Upper lobe of left lung (tissue), 6 donors: ENCODE results near the gene SLC35C1. TPM values are rescaled to one million over a fixed set of nuclear protein-coding genes. Genes with fewer than 3 reads are reported as not detected.
A peak's percentile ranks its signal among the peaks of the same experiment; 100 is the strongest.

Experiments
- ATAC-seq, 2 donors: fragments of 200-7000 bp; cut with Tn5 transposase; one replicate each; pipeline ENCODE4 v1.9.1; 2022; ENCODE audit warnings: mild to moderate bottlenecking in 2 of 2, moderate library complexity in 2 of 2; ENCODE audit not compliant: low FRiP score in 2 of 2
- DNase-seq, 2 donors: peaks; one replicate each; pipeline ENCODE4 v3.0.0-alpha.2; 2019 to 2020
- H3K27ac ChIP-seq, 4 donors: fragments of 200-600 bp; sonication (generic); one replicate each; pipeline ENCODE4 v1.5.1; 2016 to 2019
- H3K27me3 ChIP-seq, 4 donors: fragments of 200-600 bp; sonication (generic); one replicate each; pipeline ENCODE4 v1.5.1; 2017 to 2019
- H3K36me3 ChIP-seq, 4 donors: fragments of 200-600 bp; sonication (generic); one replicate each; pipeline ENCODE4 v1.5.1; 2016 to 2019
- H3K4me1 ChIP-seq, 4 donors: fragments of 200-600 bp; sonication (generic); one replicate each; pipeline ENCODE4 v1.5.1; 2018 to 2019
- H3K4me3 ChIP-seq, 4 donors: fragments of 200-600 bp; sonication (generic); one replicate each; pipeline ENCODE4 v1.5.1; 2017 to 2019; ENCODE audit warnings: mild to moderate bottlenecking in 2 of 4, moderate library complexity in 1 of 4
- H3K9me3 ChIP-seq, 4 donors: fragments of 200-600 bp; sonication (generic); one replicate each; pipeline ENCODE4 v1.5.1; 2018 to 2019
- CTCF ChIP-seq, 6 experiments: fragments of 450-650 bp in 4 of 6; fragments of 200-600 bp in 2 of 6; sonication (generic) in 2 of 6; IDR thresholded peaks; one replicate each; pipeline ENCODE4 v1.5.1; 2016 to 2019; ENCODE audit warnings: antibody characterized with exemption in 6 of 6
- EP300 ChIP-seq, 4 donors: sonication (generic); formaldehyde crosslinking; IDR thresholded peaks; one replicate each; pipeline ENCODE4 v1.5.1; 2017; ENCODE audit warnings: antibody characterized with exemption in 4 of 4, control low read depth in 2 of 4
- POLR2A ChIP-seq, 4 donors: fragments of 450-650 bp; IDR thresholded peaks; one replicate each; pipeline ENCODE4 v1.5.1; 2016 to 2017; ENCODE audit warnings: antibody characterized with exemption in 4 of 4, mild to moderate bottlenecking in 2 of 4
- POLR2AphosphoS5 ChIP-seq, 2 donors: sonication (generic); formaldehyde crosslinking; IDR thresholded peaks; one replicate each; pipeline ENCODE4 v1.5.1; 2017; ENCODE audit warnings: antibody characterized with exemption in 2 of 2
- WGBS, 2 donors: methylation state at CpG; one replicate each; pipeline ENCODE4 v1.1.5; 2017 to 2018; 5-methylcytosine and 5-hydroxymethylcytosine counted together
- total RNA-seq, 6 donors: library from RNA; depleted of rRNA in 4 of 6; stranded (reverse); fragments of >200 nt in 4 of 6; gene quantifications; one replicate each; pipeline versions ENCODE4 v1.1.0 to v1.2.1, GENCODE V29; 2016 to 2021
- donor health status: DM: no; HTN: no; CAD: no; lungs with moderate emphysema.
- donor health status: DM: no; HTN: yes; CAD: no; lungs with severe emphysema.

The SLC35C1 gene
- total RNA-seq, 6 donors from 2014 or later, result 18.3 to 50.9 (median 24.0) TPM

GRCh38 chr11:45773786-45774655 is 30.9 kb upstream of the SLC35C1 start:
- WGBS, 2 donors, result 91 to 94% methylated on average over 12 of the region's 12 CpGs
- Histone ChIP-seq H3K9me3 (no peaks in the 10 kb centered on the region), H3K27me3 (no peaks in the 10 kb centered on the region), H3K4me3 (no peak overlapping the region), H3K36me3 (no peaks in the 10 kb centered on the region), H3K4me1 (peaks cover 4 to 19% (median 9%) of the 10 kb centered on the region in 4 donors), H3K27ac (no peak overlapping the region)
- no peak for ATAC-seq
- peak in 1 of 2 donors; percentile 33 for DNase-seq
- TF ChIP-seq EP300 (IDR thresholded peaks at IDR 0.05), result no peak
- no peak for TF ChIP-seq POLR2AphosphoS5 (IDR thresholded peaks at IDR 0.05)
- TF ChIP-seq POLR2A (IDR thresholded peaks at IDR 0.05), result no peak
- TF ChIP-seq CTCF (IDR thresholded peaks at IDR 0.05), result no peak

GRCh38 chr11:45774786-45775185 is 30.2 kb upstream of the SLC35C1 start:
- no peak for DNase-seq
- no peak overlapping the region for H3K4me3 ChIP-seq
- 96 to 100% methylated on average over 1 to 4 of the region's 4 CpGs for whole genome bisulfite sequencing, 2 donors
- no peak for ATAC-seq
- H3K9me3 ChIP-seq, result no peaks in the 10 kb centered on the region
- H3K27ac ChIP-seq, result no peak overlapping the region
- no peaks in the 10 kb centered on the region for H3K27me3 ChIP-seq
- H3K36me3 ChIP-seq, result no peaks in the 10 kb centered on the region
- H3K4me1 ChIP-seq, result peaks cover 4 to 19% (median 9%) of the 10 kb centered on the region in 4 donors
- TF ChIP-seq CTCF (IDR thresholded peaks at IDR 0.05) (no peak), POLR2AphosphoS5 (IDR thresholded peaks at IDR 0.05) (no peak)

GRCh38 chr11:45777127-45777969 is 27.6 kb upstream of the SLC35C1 start:
- ATAC-seq (no peak), DNase-seq (no peak)
- H3K27me3 ChIP-seq, result no peaks in the 10 kb centered on the region
- no peaks in the 10 kb centered on the region for H3K36me3 ChIP-seq
- no peak overlapping the region for H3K27ac ChIP-seq
- TF ChIP-seq CTCF (IDR thresholded peaks at IDR 0.05) (no peak), POLR2A (IDR thresholded peaks at IDR 0.05) (no peak), POLR2AphosphoS5 (IDR thresholded peaks at IDR 0.05) (no peak), EP300 (IDR thresholded peaks at IDR 0.05) (no peak)
- peaks cover 0 to 4% (median under 1%) of the 10 kb centered on the region in 4 donors for H3K4me1 ChIP-seq
- no peak overlapping the region for H3K4me3 ChIP-seq
- H3K9me3 ChIP-seq, result no peaks in the 10 kb centered on the region
- WGBS, 2 donors, result 83 to 90% methylated on average over 9 of the region's 9 CpGs

GRCh38 chr11:45778341-45778740 is 26.6 kb upstream of the SLC35C1 start:
- DNase-seq, result no peak
- no peak overlapping the region for H3K4me3 ChIP-seq
- no peaks in the 10 kb centered on the region for H3K27me3 ChIP-seq
- 89% methylated on average over 6 of the region's 6 CpGs for WGBS, 2 donors
- TF ChIP-seq POLR2AphosphoS5 (IDR thresholded peaks at IDR 0.05), result no peak
- no peak for TF ChIP-seq EP300 (IDR thresholded peaks at IDR 0.05)
- H3K9me3 ChIP-seq, result no peaks in the 10 kb centered on the region
- H3K36me3 ChIP-seq, result no peaks in the 10 kb centered on the region
- ATAC-seq, result no peak
- peaks cover 0 to 4% (median 0%) of the 10 kb centered on the region in 4 donors for H3K4me1 ChIP-seq
- H3K27ac ChIP-seq, result no peak overlapping the region

- no peak overlapping the region for H3K4me3 ChIP-seq
- ATAC-seq, result no peak
- H3K36me3 ChIP-seq, result no peaks in the 10 kb centered on the region
- no peaks in the 10 kb centered on the region for H3K27me3 ChIP-seq
- no peak for TF ChIP-seq CTCF (IDR thresholded peaks at IDR 0.05)
- no peak for TF ChIP-seq POLR2AphosphoS5 (IDR thresholded peaks at IDR 0.05)
- no peak for TF ChIP-seq EP300 (IDR thresholded peaks at IDR 0.05)
- TF ChIP-seq POLR2A (IDR thresholded peaks at IDR 0.05), result no peak
- H3K4me1 ChIP-seq, result peaks cover 0 to 4% (median 0%) of the 10 kb centered on the region in 4 donors
- WGBS, 2 donors, result 88 to 91% methylated on average over 5 of the region's 5 CpGs
- DNase-seq, result no peak
- H3K9me3 ChIP-seq, result no peaks in the 10 kb centered on the region
- H3K27ac ChIP-seq, result no peak overlapping the region
These were observed 25.3 kb upstream of the SLC35C1 start for GRCh38 chr11:45779602-45780001.
